Inflammatory macrophage (primary cell): ENCODE data around the gene ETV3.

Experiments used
- DNase-seq, 2 donors: peaks; one replicate each; pipeline ENCODE4 v3.0.0-alpha.2; 2020 to 2022

The ETV3 gene

DNA sequence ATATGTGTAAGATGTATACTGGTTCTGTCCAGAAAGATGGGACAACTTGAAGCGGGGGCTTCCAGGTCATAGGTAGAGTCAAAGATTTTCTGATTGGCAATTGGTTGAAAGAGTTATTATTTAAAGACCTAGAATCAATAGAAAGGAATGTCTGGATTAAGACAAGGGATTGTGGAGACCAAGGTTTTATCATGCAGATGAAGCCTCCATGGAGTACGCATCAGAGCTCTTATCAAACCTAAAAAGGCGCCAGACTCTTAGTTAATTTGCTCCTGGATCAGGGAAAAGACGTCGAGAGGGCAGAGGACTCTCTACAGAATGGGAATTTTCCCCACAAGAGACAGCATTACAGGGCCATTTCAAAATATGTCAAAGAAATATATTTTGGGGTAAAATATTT is 23.7 kb upstream of the ETV3 start:
- no peak for DNase-seq

DNA sequence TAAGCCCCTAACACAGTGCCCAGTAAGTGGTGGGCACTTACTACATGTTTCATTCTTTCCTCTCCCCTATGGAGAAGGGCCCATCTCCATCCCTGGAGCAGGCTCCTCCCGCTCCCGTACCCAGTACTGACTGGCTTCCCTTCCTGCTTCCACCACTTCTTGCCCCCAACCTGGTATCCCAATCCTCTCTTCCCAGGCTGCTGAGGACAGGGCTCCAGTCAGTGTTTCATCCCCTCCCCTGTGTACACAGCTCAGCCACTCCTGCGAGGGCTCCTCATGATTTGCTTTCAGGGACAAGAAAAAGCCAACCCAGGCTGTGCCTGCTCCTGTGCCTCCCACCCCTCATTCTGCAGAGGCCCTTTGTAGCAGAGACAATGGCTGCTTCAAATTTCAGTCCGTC is 20.8 kb upstream of the ETV3 start:
- no peak for DNase-seq

DNA sequence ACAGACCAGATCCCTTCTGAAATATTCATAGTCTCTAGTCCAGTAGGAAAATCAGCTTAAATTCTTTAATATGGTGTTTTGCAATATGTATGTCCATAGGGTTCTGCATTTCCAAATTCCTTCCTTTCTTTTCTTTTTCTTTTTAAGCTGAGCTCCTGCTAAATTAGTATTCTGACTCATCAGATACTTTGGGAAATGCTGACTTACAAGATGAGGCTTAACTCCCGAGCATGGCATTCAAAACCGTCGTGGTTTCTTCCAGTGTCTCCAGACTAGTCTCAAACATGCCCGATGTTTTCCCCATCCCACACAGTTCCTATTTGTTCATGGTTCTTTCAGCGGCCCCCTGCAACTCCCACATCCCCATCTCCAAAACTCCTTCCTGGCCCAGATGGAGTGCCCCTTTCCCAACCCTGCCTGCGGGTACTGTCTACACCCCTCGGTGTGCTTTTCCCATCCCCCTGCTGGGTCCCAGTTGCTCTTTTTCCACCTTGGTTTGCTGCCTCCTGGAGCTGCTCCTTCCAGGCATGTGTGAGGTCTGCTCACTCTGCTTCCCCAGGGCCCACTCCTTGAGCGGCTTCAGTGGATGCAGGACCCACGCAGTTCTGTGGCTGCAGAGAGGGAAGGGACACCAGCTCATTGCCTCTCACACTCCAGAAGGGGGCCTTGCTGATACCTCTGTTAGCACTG is 19.5 kb upstream of the ETV3 start:
- DNase-seq = peak in 1 of 2 donors; percentile 24

DNA sequence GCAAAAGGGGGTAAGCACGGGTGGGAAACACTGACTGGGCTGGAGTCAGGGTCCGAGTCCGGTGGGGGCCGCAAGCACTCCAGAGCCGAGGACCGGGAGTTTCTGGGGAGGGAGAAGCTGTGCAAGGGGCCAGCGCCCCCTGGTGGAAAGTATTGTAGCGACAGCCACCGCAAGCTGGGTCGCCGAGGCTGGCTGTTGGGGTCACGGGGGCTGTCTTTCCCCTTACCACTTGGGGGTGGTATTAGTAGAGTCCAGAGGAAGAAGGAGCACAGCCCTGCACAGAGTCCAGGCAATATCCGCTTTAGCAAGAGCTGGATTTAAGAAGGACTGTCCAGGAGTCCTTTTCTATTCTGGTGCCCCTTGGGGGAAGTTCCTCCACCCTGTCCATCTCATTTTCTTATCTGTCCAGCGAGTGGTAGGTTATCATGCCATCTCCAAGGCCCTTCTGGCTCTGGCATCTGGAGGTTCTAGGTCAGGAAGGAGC is 17.9 kb upstream of the ETV3 start:
- peak; percentile 56 to 73 for DNase-seq

DNA sequence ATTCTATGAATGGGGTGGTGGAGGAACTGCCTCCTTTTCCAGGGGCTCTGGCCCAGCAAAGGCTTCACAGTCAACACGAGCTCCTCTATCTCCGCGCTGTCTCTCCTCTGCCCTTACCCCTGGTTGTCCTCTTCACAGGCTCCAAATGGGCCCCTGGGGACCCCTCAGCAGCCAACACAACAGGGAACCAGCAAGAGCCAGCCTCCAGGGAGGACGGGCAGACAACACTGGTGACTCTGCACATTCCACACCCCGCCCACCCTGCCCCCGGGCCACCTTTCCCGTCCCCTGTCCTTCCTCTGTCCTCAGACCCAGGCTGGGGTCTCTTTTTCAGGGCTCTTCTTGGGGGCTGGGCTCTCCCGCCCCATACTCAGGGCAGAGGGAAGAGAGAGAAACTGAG is 17.5 kb upstream of the ETV3 start:
- DNase-seq = no peak

DNA sequence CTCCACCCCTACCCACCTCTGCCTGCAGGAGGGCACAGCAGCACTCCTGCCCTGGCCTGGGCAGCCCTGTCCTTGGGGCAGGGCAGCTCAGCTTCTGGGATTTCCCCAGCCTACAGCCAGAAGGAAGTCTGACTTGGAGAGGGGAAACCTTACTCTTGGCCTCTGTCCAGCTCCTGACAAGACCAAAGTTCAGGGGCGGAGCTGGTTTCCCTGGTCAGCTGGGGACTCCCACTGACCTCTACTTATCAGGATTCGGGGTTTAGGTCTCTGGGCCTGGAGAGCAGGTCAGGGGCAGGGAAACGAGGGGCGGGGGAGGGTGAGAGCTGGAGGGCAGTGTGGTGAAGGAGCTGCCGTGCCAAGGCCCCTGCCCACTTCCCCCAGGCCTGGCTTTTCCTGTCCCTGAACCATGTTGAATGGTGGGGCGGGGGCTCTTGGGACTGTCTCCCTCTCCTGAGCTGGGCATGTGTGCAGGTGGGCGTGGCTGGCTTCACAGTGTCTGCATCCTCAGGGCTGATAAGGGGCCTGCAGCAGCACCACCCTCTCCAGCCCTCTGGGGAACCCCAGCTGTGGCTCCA is 16.8 kb upstream of the ETV3 start:
- peak; percentile 79 to 91 for DNase-seq

DNA sequence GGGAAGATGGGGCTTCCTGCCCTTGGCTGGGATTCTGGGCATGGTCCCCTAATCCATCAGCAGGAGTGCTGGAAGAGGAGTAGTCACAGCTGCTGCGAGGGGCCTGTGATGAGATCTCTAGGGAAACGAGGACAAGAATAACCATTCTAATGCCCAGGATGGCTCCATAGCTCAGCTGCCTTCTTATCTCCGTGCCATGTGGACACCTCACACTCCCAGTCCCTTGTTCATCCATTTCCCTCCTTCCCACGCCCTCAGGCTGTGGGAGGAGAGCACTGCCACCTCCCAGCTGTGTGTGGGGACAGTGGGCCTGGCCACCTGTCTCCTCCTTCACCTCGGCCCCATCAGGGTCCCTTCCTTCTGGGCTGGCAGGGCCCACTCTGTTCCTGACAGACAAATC is 16.1 kb upstream of the ETV3 start:
- no peak for DNase-seq

DNA sequence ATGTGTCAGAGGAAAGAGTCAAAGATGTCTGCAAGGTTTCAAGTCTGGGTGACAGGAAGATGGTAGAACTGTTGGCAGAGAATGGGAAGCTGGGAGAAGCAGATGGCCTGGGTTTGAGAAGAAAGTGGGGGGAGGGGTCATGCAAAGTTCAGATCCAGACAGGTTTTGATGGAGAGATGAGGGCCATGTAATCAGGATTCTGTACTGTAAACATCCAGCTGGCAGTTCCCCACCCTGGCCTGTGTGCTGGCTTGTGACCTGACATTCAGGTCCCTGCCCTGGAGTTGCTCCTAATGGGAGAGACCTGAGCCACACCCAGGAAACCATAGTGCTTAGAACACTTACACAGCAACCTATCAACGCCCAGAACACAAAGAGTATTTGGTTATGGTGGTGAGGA is 15.6 kb upstream of the ETV3 start:
- no peak for DNase-seq

DNA sequence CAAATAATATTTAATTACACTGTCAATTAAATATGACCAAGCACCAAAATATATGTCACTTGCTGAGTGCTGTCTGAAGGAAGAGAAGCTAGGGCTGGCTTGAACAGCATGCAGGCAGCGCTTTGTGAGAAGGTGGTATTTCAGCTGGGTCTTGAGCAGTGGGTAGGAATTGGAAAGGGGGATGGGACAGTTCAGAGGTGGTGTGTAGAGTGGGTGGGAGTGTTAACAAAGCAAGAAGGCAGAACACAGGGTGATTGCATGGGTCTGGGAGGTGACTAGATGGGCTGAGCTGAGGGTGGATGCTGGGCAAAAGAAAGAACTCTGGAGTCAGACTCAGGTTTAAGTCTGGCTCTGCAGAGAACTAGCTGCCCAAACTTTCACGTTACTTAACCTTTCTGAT is 14.3 kb upstream of the ETV3 start:
- no peak for DNase-seq

DNA sequence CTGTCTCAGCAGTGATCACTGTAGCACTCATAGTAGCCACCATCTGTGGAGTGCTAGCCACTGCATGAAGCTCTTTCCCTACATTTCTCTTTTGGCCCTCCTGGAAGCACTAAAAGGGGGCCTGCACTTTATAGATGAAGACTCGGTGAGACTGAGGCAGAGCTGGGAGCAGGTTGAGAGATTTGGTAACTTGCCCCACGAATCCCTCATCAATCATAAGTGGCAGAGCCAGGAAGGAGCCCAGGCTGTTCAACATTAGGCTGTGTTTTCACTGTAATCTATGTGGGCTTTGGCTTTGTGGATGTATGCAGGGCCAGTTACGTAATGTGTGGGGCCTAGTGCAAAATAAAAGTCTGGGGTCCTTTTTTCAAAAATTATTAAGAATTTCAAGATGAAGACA is 13.3 kb upstream of the ETV3 start:
- no peak for DNase-seq

DNA sequence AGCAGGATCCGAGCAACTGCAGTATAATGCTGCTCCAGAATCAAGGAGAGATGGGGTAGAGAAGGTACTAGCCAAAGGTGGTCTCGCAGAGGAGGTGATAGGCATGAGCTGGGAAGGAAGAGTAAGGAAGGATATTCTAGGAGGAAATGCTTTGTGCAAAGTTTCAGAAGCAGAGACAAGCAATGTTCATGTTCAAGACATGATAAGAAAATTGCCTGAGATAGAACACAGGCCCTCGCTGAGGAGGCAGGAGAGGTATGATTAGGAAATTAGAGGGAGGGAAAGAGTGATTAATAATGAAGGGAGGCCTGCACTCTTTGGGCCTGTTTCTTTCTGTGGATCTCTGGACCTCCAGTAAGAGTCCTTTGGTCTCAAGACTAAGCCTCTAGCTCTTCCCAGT is 12.9 kb upstream of the ETV3 start:
- no peak for DNase-seq

DNA sequence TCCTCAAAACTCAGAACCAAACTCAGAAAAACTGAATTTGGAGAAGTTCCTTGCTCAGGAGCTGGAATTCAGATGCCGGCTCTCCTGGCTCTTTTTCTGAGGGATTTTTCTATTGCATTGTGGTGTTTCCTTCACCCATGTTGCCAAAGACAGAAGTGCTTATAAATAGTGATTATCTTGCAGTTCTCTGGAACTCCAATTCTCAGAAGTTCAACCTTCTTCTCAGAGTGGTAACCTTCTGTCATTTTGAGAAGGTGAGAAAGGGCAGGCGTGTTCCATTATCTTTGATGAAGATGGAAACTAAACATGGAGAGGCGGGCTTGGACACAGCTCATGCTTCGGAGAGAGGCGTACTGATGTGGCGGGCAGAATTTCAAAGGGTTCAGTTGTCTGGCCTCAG is 12.4 kb upstream of the ETV3 start:
- no peak for DNase-seq

DNA sequence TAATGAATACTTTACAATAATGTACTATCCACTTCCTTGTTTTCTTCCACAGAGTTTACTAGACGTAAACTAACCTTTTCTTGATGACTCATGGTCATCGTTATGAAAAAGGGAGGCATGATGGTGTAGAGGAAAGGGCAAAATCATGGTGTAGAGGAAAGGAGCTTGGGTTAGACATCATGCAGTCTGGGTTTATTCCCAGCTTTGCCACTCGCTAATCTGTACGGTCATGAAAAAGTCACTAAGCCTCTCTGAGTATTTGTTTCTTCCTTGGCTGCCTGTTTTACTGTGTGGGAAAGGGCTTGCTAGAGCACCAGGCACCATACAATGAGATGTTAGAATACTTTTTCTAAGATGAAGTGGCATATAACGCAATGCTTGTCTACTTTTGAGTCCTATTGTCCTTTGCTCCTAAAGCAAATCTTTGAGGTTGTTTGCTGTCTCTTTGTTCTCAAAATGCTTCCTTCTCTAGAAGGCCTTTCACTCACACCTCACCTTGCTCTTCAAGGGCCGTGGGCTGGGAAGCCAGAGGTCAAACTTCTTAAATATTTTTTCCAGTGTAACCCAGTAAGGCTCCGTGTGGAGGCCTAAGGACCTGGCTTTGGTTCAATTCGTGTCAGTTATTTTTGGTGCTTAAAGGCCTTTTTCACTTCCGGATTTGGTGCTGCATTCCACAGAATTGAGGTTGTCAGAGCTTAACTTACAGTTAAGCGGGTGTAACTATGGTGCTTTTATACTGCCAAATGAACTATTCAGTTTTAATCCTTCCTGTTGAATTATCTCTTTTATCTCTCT is 9.9 kb upstream of the ETV3 start:
- peak; percentile 34 to 48 for DNase-seq

DNA sequence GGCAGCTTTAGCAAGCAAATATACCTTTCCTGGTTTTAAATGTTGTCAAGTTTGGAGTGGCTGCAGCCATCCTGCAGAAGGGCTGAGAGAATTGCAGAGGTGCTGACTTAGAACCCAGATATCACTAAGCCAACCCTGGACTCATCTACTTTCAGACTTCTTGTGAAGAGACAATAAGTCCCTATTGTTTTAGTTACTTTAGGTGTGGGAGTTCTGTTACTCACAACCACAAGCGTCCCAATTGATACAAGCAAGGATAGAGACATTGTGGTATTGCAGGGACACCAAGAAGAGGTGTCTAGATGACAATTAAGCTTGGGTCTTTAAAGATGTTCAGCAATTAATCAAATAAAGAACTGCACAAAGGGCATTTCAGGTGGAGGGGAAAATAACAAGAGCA is 8.8 kb upstream of the ETV3 start:
- DNase-seq = no peak

DNA sequence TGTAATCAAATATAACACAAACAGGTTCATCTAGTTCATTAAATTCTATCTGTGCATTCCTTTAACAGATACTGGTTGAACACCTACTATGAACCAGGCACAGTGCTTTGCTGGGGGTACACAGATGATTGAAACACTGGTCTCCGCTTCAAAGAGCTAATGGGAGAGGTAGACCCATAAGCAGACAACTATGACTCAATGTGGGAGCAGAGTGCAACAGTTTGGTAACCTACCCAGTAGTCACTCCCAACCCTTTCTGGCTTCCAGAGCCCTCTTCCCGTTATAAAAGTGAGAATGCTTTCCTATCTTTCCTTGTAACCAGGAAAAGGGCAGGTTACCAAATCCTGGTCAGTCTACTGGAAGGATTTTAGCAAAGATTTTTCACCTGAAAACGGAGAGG is 8.0 kb upstream of the ETV3 start:
- no peak for DNase-seq

DNA sequence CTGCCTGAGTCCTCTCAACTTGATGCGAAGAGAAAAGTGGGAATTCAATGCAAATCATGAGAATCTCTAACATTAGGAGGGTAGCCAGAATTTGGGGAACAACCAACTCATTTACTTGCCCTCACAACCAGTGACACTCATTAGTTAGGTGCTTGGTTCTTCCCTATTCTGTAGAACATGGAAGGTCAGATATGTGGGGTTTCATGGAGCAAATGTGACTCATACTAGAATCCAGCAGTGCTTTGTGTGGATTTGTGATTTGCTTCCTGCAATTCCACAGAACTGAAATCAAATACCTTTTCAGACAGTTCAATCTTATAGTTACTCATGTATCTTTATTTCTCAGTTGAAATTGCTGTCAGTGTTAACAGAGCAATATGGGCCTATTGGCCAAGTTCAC is 6.9 kb upstream of the ETV3 start:
- DNase-seq = peak; percentile 28 to 40

DNA sequence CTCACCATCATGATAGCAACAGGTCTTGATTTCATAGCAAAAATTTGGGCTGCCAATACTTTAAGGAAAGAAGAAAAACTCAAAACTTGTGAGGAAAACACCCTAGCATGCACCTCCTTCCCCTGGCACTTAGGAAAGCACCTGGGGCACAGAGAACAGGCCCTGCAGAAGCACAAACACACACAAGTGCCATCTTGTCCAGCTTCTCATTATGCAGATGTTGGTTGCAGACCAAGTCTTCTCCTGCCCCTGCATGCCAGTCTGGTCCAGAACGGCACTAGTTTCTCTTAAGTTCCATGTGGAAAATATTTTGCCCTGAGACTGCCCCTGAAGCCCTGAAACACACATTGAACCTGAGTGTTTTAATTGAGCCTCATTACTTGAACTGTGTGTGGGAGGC is 6.3 kb upstream of the ETV3 start:
- no peak for DNase-seq

DNA sequence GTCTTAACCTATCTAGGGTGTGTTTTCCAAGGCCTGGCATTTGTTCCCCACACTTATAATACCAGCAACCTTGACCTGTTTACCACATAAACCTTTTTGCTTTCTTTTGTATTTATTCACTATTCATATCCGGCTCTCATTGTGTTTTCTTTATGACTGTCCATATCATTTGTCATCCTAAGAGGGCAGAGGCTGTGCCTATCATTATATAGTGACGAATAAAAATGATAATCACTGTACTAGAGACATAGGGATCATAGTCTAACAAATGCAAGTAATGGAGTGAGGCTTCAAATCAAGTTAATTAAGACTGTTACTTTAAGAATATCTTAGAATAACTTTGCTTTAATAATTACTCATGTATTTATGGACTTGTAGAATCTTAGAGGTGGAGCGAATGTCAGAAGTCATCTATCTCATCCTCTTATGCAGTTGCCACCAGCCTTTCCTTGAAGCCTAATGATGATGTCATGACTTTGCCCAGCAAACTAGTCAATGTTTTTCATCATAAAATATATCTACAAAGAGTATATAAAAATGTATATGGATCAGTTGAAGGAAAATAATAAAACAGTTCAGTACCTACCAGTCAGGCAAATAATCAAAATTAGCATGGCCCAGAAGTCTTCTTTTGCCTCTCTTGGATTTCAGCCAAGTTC is 4.7 kb upstream of the ETV3 start:
- no peak for DNase-seq

DNA sequence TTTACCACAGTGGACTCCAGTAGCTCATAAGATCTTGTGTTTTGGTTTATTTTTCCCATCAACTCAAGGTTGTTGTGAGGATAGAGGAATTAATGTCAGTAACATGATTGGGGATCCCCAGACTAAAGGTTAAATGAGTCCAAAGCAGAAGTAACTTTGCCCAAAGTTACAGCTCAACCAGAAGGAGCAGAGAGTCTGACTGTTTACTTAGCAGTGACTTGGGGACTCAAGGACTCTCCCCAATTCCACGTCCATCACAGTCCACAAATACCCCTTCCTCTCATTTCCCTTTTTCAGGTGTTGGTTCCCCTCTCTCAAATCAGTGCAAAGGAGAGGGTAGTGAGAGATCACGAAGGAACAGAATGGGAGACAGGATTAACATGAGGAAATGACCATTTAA is 4.0 kb upstream of the ETV3 start:
- peak; percentile 17 to 23 for DNase-seq

DNA sequence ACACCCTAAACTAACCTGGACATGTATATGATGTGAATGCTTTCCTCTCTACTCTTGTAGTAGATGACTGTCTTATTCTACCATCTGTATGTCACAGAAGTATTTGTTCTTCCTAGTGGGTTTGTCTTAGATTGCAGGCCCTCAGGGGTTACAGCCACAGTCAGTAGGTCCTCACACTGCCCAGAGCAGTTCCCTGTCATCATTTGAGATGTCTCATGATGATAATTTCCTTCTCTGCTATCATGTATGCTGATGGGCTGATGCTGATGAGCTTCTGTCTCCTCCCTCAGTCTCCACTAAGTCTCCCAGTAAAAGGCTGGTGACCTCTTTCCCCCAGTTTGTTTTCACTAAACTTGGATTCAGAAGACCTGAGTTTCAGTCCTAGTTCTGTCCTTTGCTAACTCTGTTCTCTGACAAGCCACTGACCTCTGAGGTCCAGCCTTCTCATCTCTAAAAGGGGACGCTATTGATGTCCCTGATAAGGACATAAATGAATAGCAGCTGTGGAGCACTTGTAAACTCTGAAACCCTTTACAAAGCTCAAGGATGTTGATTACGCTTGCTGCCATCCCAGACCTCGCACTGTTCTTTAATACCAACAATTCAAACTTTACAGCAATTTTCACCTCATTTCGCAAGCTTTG is 3.1 kb upstream of the ETV3 start:
- DNase-seq = peak in 1 of 2 donors; percentile 21

DNA sequence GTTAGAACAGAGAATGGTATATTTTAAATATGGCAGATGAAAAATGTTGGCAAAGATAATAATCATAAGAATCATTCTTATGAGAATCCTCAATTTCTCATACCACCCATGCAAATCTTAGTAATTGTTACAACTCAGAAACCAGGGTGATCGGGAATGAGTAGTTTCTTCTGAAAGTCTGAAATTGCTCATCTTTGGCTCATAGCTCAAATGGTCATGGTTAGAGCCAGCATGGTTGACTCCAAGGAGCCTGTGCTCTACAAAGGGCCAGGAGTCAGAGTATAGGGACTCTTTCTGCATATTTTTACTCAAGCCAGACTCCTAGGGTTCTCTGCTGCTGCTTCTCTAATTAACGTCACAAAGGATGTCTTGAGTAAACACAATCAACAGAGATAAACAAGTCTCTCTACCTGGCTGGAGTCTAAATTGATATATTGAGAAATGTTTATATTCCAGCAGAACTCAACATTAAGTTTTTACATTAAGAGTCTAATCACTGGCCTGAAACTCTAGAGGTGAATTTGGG is 1.9 kb upstream of the ETV3 start:
- DNase-seq = no peak

DNA sequence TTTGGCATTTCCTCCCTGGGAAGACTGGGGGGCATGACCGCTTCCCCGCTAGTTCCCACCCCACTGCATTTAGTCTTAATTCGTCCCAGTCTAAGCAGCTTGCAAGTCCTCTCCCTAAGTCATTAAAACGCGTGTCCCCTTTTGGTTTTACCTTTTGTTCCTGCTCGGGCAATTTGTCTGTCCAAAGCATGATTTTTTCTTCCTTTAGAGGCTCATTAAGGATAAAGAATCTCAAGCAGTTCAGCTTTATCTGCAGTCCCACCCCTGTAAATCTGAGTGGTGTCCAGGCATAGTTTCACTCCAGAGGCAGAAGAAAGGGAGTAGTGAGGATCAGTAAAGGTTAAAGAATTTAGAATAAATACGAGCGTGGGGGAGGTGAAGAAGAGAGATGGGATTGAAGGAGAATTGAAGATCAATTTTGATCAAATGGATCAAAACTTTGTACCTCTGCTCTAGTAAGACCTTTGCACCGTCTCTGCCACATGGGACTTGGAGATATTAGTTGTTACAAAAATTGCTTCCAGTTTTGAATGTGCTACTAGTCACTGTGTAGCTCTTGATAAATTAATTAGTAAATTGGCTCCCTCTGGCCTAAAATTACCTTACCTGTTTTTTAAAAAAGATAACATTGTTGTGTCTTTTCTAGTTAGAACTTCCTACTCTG is 989 bp upstream of the ETV3 start:
- DNase-seq = no peak
